A549 (cell line): ENCODE results near the gene SLC12A8. TPM values are rescaled to one million over a fixed set of nuclear protein-coding genes. Genes with fewer than 3 reads are reported as not detected.

ENCODE experiments used
- ATAC-seq, 2 experiments: fragments of 200-7000 bp in 1 of 2; fragments of >200 bp in 1 of 2; cut with Nextera tagmentation in 1 of 2; cut with Tn5 transposase in 1 of 2; 3 replicates each; pipeline versions ENCODE4 v1.8.0 to v1.9.1; 2018 to 2020; ENCODE audit warnings: mild to moderate bottlenecking in 1 of 2, moderate library complexity in 1 of 2
- CTCF ChIA-PET: fragments of 300-600 bp; sonication (Branson Sonifier 250); formaldehyde crosslinking; extraction: SDS; loops from one replicate; lab custom pipeline; 2021; ENCODE audit warnings: antibody characterized with exemption, inconsistent platforms; lab: Yijun Ruan, JAX
- POLR2A ChIA-PET: fragments of 350-600 bp; formaldehyde crosslinking; extraction: SDS; loops from one replicate; lab custom pipeline; 2021; ENCODE audit warnings: antibody characterized with exemption, inconsistent platforms; lab: Yijun Ruan, JAX
- DNase-seq, 2 experiments: peaks; one replicate each; pipeline versions ENCODE4 v3.0.0 to v3.0.0-alpha.2; 2011 to 2016; ENCODE audit warnings: low read depth in 1 of 2, low spot score in 1 of 2
- FAIRE-seq: peaks from 2 replicates; lab custom pipeline; 2011; peaks lifted over from hg19 to GRCh38; lab: Jason Lieb, UNC
- H3K27ac ChIP-seq, 2 experiments: fragments of >200 bp; sonication (Bioruptor Twin); formaldehyde crosslinking; 3 replicates each; pipeline ENCODE4 v1.5.1; 2016 to 2017
- H3K4me1 ChIP-seq: fragments of >200 bp; sonication (Bioruptor Twin); formaldehyde crosslinking; 3 replicates; pipeline ENCODE4 v1.6.1; 2016
- H3K4me2 ChIP-seq: fragments of >200 bp; sonication (Bioruptor Twin); formaldehyde crosslinking; 3 replicates; pipeline ENCODE4 v1.6.1; 2016
- H3K4me3 ChIP-seq: fragments of >200 bp; sonication (Bioruptor Twin); formaldehyde crosslinking; 3 replicates; pipeline ENCODE4 v1.5.1; 2016
- H3K9me3 ChIP-seq: fragments of >200 bp; sonication (Bioruptor Twin); formaldehyde crosslinking; 3 replicates; pipeline ENCODE4 v1.6.1; 2016
- BHLHE40 ChIP-seq: IDR thresholded peaks from 2 replicates; pipeline ENCODE4 v1.6.1; 2012; ENCODE audit warnings: low read depth, low read length, inconsistent platforms
- CHD2 ChIP-seq: fragments of 150-350 bp; IDR thresholded peaks from 2 replicates; pipeline ENCODE4 v1.6.1; 2014; ENCODE audit warnings: low read length; ENCODE audit not compliant: partially characterized antibody
- CHD4 ChIP-seq: fragments of 200-600 bp; sonication (generic); IDR thresholded peaks from 2 replicates; pipeline ENCODE4 v1.6.1; 2016; ENCODE audit warnings: antibody characterized with exemption, mild to moderate bottlenecking, borderline replicate concordance
- ESRRA ChIP-seq: fragments of 150-350 bp; IDR thresholded peaks from 2 replicates; pipeline ENCODE4 v1.6.1; 2014; ENCODE audit warnings: mild to moderate bottlenecking, low read length, borderline replicate concordance
- FOSB ChIP-seq: fragments of 250-450 bp; sonication (Bioruptor Pico); IDR thresholded peaks from 2 replicates; pipeline ENCODE4 v1.5.0; 2020; ENCODE audit warnings: mild to moderate bottlenecking, moderate library complexity
- GATA3 ChIP-seq: IDR thresholded peaks from 2 replicates; pipeline ENCODE4 v1.6.1; 2012; ENCODE audit warnings: borderline replicate concordance
- HOXA7 ChIP-seq: fragments of 250-450 bp; sonication (Bioruptor Pico); IDR thresholded peaks from 2 replicates; pipeline ENCODE4 v1.5.0; 2020; ENCODE audit warnings: mild to moderate bottlenecking, moderate library complexity
- HOXB13 ChIP-seq: fragments of 250-450 bp; sonication (Bioruptor Pico); IDR thresholded peaks from 2 replicates; pipeline ENCODE4 v1.5.0; 2020; ENCODE audit warnings: low read depth, mild to moderate bottlenecking, moderate library complexity
- KDM5A ChIP-seq: fragments of 200-600 bp; sonication (generic); IDR thresholded peaks from 2 replicates; pipeline ENCODE4 v1.6.1; 2016; ENCODE audit warnings: antibody characterized with exemption, mild to moderate bottlenecking
- MAFK ChIP-seq: fragments of 450-650 bp; IDR thresholded peaks from 2 replicates; pipeline ENCODE4 v1.6.1; 2014; ENCODE audit not compliant: partially characterized antibody
- NFE2L2 ChIP-seq: fragments of 150-350 bp; conservative IDR thresholded peaks from 2 replicates; pipeline ENCODE4 v1.6.1; 2014; ENCODE audit warnings: low read length
- NPAS2 ChIP-seq: fragments of 250-450 bp; sonication (Bioruptor Pico); IDR thresholded peaks from 2 replicates; pipeline ENCODE4 v1.8.0; 2022; ENCODE audit warnings: mild to moderate bottlenecking, moderate library complexity, borderline replicate concordance
- NR3C1 ChIP-seq: fragments of >200 bp; sonication (Bioruptor Twin); formaldehyde crosslinking; IDR thresholded peaks from 3 replicates; pipeline ENCODE4 v1.6.1; 2017
- PHF8 ChIP-seq: fragments of 200-600 bp; sonication (generic); IDR thresholded peaks from 2 replicates; pipeline ENCODE4 v1.6.1; 2016; ENCODE audit warnings: low read depth, mild to moderate bottlenecking, antibody characterized with exemption, moderate library complexity, borderline replicate concordance
- POLR2AphosphoS2 ChIP-seq: conservative IDR thresholded peaks from 2 replicates; pipeline ENCODE4 v1.6.1; 2012; ENCODE audit warnings: low read length, improper control_type of control experiment, inconsistent platforms
- RAD21 ChIP-seq, 2 experiments: fragments of >200 bp in 1 of 2; sonication (Bioruptor Twin) in 1 of 2; formaldehyde crosslinking in 1 of 2; IDR thresholded peaks in 1 of 2; conservative IDR thresholded peaks in 1 of 2; 2 replicates in 1 of 2; 3 replicates in 1 of 2; pipeline ENCODE4 v1.6.1; 2012 to 2018; ENCODE audit warnings: inconsistent platforms in 1 of 2
- SREBF2 ChIP-seq: fragments of 450-650 bp; IDR thresholded peaks from 2 replicates; pipeline ENCODE4 v1.6.1; 2014; ENCODE audit warnings: mild to moderate bottlenecking, moderate library complexity
- TFCP2L1 ChIP-seq: fragments of 250-450 bp; sonication (Bioruptor Pico); IDR thresholded peaks from 2 replicates; pipeline ENCODE4 v1.5.0; 2021; ENCODE audit warnings: mild to moderate bottlenecking
- TP53 ChIP-seq: fragments of 250-450 bp; sonication (Bioruptor Pico); IDR thresholded peaks from 2 replicates; pipeline ENCODE4 v1.5.0; 2021; ENCODE audit warnings: mild to moderate bottlenecking, moderate library complexity
- ZC3H11A ChIP-seq: fragments of 450-650 bp; IDR thresholded peaks from 2 replicates; pipeline ENCODE4 v1.6.1; 2014; ENCODE audit warnings: antibody characterized with exemption, mild to moderate bottlenecking
- ZFP36 ChIP-seq: fragments of 450-650 bp; IDR thresholded peaks from 2 replicates; pipeline ENCODE4 v1.6.1; 2014; ENCODE audit warnings: borderline replicate concordance; ENCODE audit not compliant: partially characterized antibody
- ZSCAN20 ChIP-seq: fragments of 250-450 bp; sonication (Bioruptor Pico); IDR thresholded peaks from 2 replicates; pipeline ENCODE4 v1.8.0; 2022; ENCODE audit warnings: mild to moderate bottlenecking, moderate library complexity
- WGBS: methylation state at CpG from one replicate; pipeline ENCODE4 v1.1.6; 2017; ENCODE audit errors: missing lambda C conversion rate; 5-methylcytosine and 5-hydroxymethylcytosine counted together
- polyA plus RNA-seq, 4 experiments: library from polyadenylated mRNA; depleted of rRNA in 3 of 4; stranded (reverse); fragments of >200 nt; fragmentation: RNase III in 1 of 4; extraction: RNeasy Plus Mini Kit Qiagen cat#74134 plus additional on column Dnase treatment in 1 of 4; gene quantifications; 2 replicates in 3 of 4; 3 replicates in 1 of 4; pipeline ENCODE4 v1.2.3, GENCODE V29; 2011 to 2017
- TF ChIP-seq, protein P1 (sequence below): IDR thresholded peaks from 2 replicates; pipeline ENCODE4 v1.6.1; 2012; ENCODE audit warnings: low read depth, borderline replicate concordance
- TF ChIP-seq, protein P2 (sequence below): fragments of 200-600 bp; sonication (generic); IDR thresholded peaks from 2 replicates; pipeline ENCODE4 v1.6.1; 2016; ENCODE audit warnings: antibody characterized with exemption, mild to moderate bottlenecking, moderate library complexity
- TF ChIP-seq, protein P3 (sequence below): fragments of 150-350 bp; IDR thresholded peaks from 2 replicates; pipeline ENCODE4 v1.6.1; 2014; ENCODE audit warnings: low read depth, mild to moderate bottlenecking, low read length
- TF ChIP-seq, protein P4 (sequence below): fragments of >200 bp; sonication (Bioruptor Twin); formaldehyde crosslinking; IDR thresholded peaks from 2 replicates; pipeline ENCODE4 v1.6.1; 2016

SLC12A8 gene
- polyA plus RNA-seq, 2 of the 4 experiments (the other 2 are of a cell fraction), result 1.1 to 4.2 TPM

DNA sequence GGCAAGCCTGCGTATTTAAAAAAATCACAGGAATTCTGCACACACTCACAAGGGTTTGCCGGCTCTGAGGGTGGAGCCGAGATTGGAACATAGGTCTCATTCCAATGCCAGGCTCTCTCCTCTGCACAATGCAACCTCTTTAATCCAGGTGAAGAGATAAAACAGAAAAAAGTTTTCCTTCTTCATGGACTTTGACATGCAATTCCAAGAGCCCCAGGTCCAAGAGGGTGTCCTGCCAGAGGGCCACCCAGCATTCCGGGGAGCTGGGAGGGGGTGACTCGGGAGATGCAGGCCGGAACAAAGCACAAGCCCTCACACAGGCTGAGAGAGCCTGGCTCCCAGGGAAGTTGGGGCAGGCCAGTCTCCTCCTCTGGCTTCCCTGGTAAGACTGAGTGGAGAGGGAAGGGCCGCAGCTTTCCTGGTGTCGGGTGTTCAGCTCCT is 6.7 kb upstream of the SLC12A8 start (continued):
- TF ChIP-seq ZC3H11A, result no peak
- no peak for TF ChIP-seq GATA3
- TF ChIP-seq NR3C1, result no peak
- no peak for TF ChIP-seq KDM5A
- TF ChIP-seq SREBF2, result no peak
- no peak for TF ChIP-seq CHD2
- TF ChIP-seq ESRRA, result no peak
- TF ChIP-seq BHLHE40, result no peak
- no peak for TF ChIP-seq MAFK
- no peak for TF ChIP-seq HOXB13 (CRISPR knock-in tag)
- TF ChIP-seq TFCP2L1, result no peak
- TF ChIP-seq NFE2L2, result no peak
- TF ChIP-seq, protein P1, sequence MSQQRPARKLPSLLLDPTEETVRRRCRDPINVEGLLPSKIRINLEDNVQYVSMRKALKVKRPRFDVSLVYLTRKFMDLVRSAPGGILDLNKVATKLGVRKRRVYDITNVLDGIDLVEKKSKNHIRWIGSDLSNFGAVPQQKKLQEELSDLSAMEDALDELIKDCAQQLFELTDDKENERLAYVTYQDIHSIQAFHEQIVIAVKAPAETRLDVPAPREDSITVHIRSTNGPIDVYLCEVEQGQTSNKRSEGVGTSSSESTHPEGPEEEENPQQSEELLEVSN, result no peak

DNA sequence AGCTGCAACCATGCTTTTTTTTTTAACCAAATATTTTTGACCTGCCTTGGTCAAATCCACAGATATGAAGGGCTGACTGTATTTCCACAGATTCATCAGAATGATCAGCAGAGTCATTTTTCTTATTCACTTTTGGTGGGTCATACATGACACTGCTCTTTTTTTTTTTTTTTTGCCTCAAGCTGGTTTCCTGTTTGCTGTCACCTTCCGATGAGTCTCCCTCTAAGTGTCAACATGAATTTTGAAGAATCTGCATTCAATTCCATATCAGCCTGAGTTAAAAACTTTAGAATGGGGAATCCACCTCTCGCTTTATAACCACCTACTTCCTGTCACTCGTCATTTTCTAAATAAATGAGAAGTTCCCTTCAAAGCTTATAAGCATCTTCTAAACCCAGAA is 2.2 kb upstream of the SLC12A8 start:
- H3K4me3 ChIP-seq, result no peak overlapping the region
- WGBS, result 59% methylated on average over 3 of the region's 3 CpGs
- ChIA-PET CTCF (interaction anchor here (0.6 kb wide), 1 partner anchor 207 kb away, joined by 3 read pairs; no protein-coding TSS in a partner anchor), POLR2A (no interaction called here)
- H3K4me2 ChIP-seq, result no peak overlapping the region
- TF ChIP-seq ZFP36, result no peak
- TF ChIP-seq NPAS2 (CRISPR knock-in tag), result no peak
- no peak for TF ChIP-seq HOXA7 (CRISPR knock-in tag)
- no peak for TF ChIP-seq ZSCAN20 (CRISPR knock-in tag)
- TF ChIP-seq GATA3, result no peak
- TF ChIP-seq HOXB13 (CRISPR knock-in tag), result no peak
- no peak for TF ChIP-seq FOSB (CRISPR knock-in tag)
- TF ChIP-seq ESRRA, result no peak
- TF ChIP-seq POLR2AphosphoS2, result no peak
- TF ChIP-seq PHF8, result no peak
- no peaks in the 10 kb centered on the region for H3K4me1 ChIP-seq
- no peak for ATAC-seq
- no peak for DNase-seq
- no peak overlapping the region for H3K27ac ChIP-seq
- FAIRE-seq, result no peak
- H3K9me3 ChIP-seq, result no peaks in the 10 kb centered on the region

DNA sequence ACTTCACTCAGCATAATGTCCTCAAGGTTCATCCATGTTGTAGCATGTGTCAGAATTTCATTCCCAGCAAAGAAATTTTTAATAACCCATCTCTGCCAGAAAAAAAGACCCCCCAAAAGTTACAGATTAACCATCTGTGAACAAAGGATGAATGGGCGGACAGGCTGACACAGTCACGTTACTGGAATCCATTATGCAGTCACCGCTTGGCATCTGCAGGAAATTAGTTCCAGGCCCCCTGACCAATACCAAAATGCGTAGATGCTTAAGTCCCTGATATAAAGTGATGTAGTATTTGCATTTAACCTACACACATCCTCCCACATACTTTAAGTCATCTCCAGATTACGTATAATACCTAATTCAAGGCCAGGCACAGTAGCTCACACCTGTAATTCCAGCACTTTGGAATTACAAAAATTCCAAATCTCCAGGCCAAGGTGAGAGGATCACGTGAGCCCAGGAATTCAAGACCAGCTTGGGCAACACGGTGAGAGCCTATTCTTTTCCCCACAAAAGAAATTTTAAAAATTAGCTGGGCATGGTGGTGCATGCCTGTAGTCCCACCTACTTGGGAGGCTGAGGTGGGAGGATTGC is 1.5 kb upstream of the SLC12A8 start:
- WGBS, result 79% methylated on average over 7 of the region's 7 CpGs
- FAIRE-seq, result no peak
- ChIA-PET POLR2A (no interaction called here), CTCF (no interaction called here)
- H3K4me3 ChIP-seq, result no peak overlapping the region
- no peak for DNase-seq
- H3K27ac ChIP-seq, result no peak overlapping the region
- no peaks in the 10 kb centered on the region for H3K9me3 ChIP-seq
- H3K4me1 ChIP-seq, result no peaks in the 10 kb centered on the region
- no peak overlapping the region for H3K4me2 ChIP-seq
- TF ChIP-seq CHD4, result no peak
- no peak for ATAC-seq

DNA sequence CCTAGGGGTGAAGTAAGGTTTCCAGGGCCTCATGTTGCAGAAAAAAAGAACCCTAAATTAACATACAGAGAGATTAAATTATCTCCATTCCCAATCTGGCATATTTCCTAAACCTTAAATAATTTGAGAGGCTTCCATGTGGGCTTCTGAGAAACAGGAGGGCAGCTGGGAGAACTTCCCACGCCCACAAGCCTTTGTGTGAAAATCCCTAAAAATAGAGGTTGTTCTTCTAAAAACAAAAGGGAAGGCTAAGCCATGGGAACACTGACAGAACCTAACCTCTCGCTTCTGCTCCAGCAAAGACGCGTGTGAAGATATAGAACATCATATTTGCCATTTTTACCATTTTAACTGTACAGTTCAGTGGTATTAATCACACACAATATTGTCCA is 812 bp upstream of the SLC12A8 start:
- no peak for ATAC-seq
- no peak for DNase-seq
- WGBS, result 91% methylated on average over 4 of the region's 4 CpGs
- ChIA-PET POLR2A (no interaction called here), CTCF (no interaction called here)
- FAIRE-seq, result no peak
- Histone ChIP-seq H3K4me3 (no peak overlapping the region), H3K4me2 (no peak overlapping the region), H3K9me3 (no peaks in the 10 kb centered on the region), H3K4me1 (peaks cover 3% of the 10 kb centered on the region; the same call in 2 of the 3 replicates), H3K27ac (no peak overlapping the region)
- TF ChIP-seq NR3C1 (no peak), RAD21 (conservative IDR thresholded peaks at IDR 0.05 in 1 of 2, IDR thresholded peaks at IDR 0.05 in 1 of 2) (no peak), TP53 (CRISPR knock-in tag) (no peak), MAFK (no peak), ZC3H11A (no peak)
- TF ChIP-seq, protein P2, sequence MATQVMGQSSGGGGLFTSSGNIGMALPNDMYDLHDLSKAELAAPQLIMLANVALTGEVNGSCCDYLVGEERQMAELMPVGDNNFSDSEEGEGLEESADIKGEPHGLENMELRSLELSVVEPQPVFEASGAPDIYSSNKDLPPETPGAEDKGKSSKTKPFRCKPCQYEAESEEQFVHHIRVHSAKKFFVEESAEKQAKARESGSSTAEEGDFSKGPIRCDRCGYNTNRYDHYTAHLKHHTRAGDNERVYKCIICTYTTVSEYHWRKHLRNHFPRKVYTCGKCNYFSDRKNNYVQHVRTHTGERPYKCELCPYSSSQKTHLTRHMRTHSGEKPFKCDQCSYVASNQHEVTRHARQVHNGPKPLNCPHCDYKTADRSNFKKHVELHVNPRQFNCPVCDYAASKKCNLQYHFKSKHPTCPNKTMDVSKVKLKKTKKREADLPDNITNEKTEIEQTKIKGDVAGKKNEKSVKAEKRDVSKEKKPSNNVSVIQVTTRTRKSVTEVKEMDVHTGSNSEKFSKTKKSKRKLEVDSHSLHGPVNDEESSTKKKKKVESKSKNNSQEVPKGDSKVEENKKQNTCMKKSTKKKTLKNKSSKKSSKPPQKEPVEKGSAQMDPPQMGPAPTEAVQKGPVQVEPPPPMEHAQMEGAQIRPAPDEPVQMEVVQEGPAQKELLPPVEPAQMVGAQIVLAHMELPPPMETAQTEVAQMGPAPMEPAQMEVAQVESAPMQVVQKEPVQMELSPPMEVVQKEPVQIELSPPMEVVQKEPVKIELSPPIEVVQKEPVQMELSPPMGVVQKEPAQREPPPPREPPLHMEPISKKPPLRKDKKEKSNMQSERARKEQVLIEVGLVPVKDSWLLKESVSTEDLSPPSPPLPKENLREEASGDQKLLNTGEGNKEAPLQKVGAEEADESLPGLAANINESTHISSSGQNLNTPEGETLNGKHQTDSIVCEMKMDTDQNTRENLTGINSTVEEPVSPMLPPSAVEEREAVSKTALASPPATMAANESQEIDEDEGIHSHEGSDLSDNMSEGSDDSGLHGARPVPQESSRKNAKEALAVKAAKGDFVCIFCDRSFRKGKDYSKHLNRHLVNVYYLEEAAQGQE, result no peak
- TF ChIP-seq, protein P1, result no peak
- TF ChIP-seq, protein P3, sequence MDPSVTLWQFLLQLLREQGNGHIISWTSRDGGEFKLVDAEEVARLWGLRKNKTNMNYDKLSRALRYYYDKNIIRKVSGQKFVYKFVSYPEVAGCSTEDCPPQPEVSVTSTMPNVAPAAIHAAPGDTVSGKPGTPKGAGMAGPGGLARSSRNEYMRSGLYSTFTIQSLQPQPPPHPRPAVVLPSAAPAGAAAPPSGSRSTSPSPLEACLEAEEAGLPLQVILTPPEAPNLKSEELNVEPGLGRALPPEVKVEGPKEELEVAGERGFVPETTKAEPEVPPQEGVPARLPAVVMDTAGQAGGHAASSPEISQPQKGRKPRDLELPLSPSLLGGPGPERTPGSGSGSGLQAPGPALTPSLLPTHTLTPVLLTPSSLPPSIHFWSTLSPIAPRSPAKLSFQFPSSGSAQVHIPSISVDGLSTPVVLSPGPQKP, result no peak
- TF ChIP-seq, protein P4, sequence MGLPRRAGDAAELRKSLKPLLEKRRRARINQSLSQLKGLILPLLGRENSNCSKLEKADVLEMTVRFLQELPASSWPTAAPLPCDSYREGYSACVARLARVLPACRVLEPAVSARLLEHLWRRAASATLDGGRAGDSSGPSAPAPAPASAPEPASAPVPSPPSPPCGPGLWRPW, result no peak
